WTC11 (cell line): ENCODE data around the gene KLHL26. TPM values are rescaled to one million over a fixed set of nuclear protein-coding genes. Genes with fewer than 3 reads are reported as not detected.

Experiments
- GABPB1 ChIP-seq: sonication (generic); formaldehyde crosslinking; IDR thresholded peaks from 2 replicates; pipeline ENCODE4 v1.8.1; 2023; ENCODE audit warnings: mild to moderate bottlenecking, missing genetic modification reagents
- GTF2I ChIP-seq: fragments of 250-450 bp; sonication (Bioruptor Pico); conservative IDR thresholded peaks from 2 replicates; pipeline ENCODE4 v1.4.0; 2021; ENCODE audit warnings: mild to moderate bottlenecking
- KAT7 ChIP-seq: sonication (generic); formaldehyde crosslinking; IDR thresholded peaks from 2 replicates; pipeline ENCODE4 v1.8.1; 2023; ENCODE audit warnings: missing genetic modification reagents, mild to moderate bottlenecking, borderline replicate concordance
- NFE2L1 ChIP-seq: sonication (generic); formaldehyde crosslinking; IDR thresholded peaks from 2 replicates; pipeline ENCODE4 v1.8.1; 2023; ENCODE audit warnings: missing genetic modification reagents
- SOX15 ChIP-seq: fragments of 250-450 bp; sonication (Bioruptor Pico); IDR thresholded peaks from 2 replicates; pipeline ENCODE4 v1.9.0; 2021; ENCODE audit warnings: mild to moderate bottlenecking
- ZNF138 ChIP-seq: sonication (generic); formaldehyde crosslinking; conservative IDR thresholded peaks from 2 replicates; pipeline ENCODE4 v1.8.1; 2022; ENCODE audit warnings: mild to moderate bottlenecking, moderate library complexity, missing genetic modification reagents
- ZNF219 ChIP-seq: sonication (generic); formaldehyde crosslinking; IDR thresholded peaks from 2 replicates; pipeline ENCODE4 v1.8.0; 2023; ENCODE audit warnings: missing genetic modification reagents, mild to moderate bottlenecking, borderline replicate concordance
- total RNA-seq: library from RNA; stranded (reverse); gene quantifications from 3 replicates; pipeline ENCODE4 v1.2.3, GENCODE V29; 2021
- TF ChIP-seq, protein P1 (sequence below): sonication (generic); formaldehyde crosslinking; IDR thresholded peaks from 2 replicates; pipeline ENCODE4 v1.8.1; 2023; ENCODE audit warnings: mild to moderate bottlenecking, missing genetic modification reagents, borderline replicate concordance
- TF ChIP-seq, protein P2 (sequence below): fragments of 250-450 bp; sonication (Bioruptor Pico); IDR thresholded peaks from 2 replicates; pipeline ENCODE4 v1.9.0; 2021; ENCODE audit warnings: mild to moderate bottlenecking, borderline replicate concordance
- TF ChIP-seq, protein P3 (sequence below): sonication (generic); formaldehyde crosslinking; IDR thresholded peaks from 2 replicates; pipeline ENCODE4 v1.8.0; 2022; ENCODE audit warnings: mild to moderate bottlenecking, missing genetic modification reagents
- TF ChIP-seq, protein P4 (sequence below): sonication (generic); formaldehyde crosslinking; IDR thresholded peaks from 2 replicates; pipeline ENCODE4 v1.8.0; 2023; ENCODE audit warnings: mild to moderate bottlenecking, missing genetic modification reagents
- TF ChIP-seq, protein P5 (sequence below): sonication (generic); formaldehyde crosslinking; IDR thresholded peaks from 2 replicates; pipeline ENCODE4 v1.8.1; 2023; ENCODE audit warnings: mild to moderate bottlenecking, missing genetic modification reagents, moderate library complexity
- TF ChIP-seq, protein P6 (sequence below): sonication (generic); formaldehyde crosslinking; IDR thresholded peaks from 2 replicates; pipeline ENCODE4 v1.8.1; 2023; ENCODE audit warnings: mild to moderate bottlenecking, missing genetic modification reagents, moderate library complexity

Gene KLHL26
- total RNA-seq, 1 experiment from 2014 or later: 13.1 TPM

DNA sequence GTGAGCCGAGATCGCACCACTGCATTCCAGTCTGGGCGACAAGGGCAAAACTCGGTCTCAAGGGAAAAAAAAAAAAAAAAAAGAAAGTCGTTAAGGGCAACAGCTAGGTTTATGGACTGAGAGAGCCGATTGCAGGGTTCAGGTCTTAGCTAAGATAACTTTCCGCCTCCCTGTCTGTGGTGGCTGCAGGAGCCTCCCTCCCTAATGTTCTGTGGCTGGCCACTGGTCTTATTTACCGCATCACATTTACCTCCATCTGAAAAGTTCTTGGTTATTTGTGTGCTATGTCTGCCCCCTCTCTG lies 45.9 kb downstream of the KLHL26 start (continued):
- TF ChIP-seq, protein P1, sequence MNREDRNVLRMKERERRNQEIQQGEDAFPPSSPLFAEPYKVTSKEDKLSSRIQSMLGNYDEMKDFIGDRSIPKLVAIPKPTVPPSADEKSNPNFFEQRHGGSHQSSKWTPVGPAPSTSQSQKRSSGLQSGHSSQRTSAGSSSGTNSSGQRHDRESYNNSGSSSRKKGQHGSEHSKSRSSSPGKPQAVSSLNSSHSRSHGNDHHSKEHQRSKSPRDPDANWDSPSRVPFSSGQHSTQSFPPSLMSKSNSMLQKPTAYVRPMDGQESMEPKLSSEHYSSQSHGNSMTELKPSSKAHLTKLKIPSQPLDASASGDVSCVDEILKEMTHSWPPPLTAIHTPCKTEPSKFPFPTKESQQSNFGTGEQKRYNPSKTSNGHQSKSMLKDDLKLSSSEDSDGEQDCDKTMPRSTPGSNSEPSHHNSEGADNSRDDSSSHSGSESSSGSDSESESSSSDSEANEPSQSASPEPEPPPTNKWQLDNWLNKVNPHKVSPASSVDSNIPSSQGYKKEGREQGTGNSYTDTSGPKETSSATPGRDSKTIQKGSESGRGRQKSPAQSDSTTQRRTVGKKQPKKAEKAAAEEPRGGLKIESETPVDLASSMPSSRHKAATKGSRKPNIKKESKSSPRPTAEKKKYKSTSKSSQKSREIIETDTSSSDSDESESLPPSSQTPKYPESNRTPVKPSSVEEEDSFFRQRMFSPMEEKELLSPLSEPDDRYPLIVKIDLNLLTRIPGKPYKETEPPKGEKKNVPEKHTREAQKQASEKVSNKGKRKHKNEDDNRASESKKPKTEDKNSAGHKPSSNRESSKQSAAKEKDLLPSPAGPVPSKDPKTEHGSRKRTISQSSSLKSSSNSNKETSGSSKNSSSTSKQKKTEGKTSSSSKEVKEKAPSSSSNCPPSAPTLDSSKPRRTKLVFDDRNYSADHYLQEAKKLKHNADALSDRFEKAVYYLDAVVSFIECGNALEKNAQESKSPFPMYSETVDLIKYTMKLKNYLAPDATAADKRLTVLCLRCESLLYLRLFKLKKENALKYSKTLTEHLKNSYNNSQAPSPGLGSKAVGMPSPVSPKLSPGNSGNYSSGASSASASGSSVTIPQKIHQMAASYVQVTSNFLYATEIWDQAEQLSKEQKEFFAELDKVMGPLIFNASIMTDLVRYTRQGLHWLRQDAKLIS (CRISPR knock-in tag): no peak
- TF ChIP-seq SOX15 (no peak), GABPB1 (CRISPR knock-in tag) (no peak), ZNF138 (CRISPR knock-in tag) (no peak), GTF2I (CRISPR knock-in tag) (no peak), KAT7 (CRISPR knock-in tag) (no peak), NFE2L1 (no peak), ZNF219 (no peak)
- TF ChIP-seq, protein P2, sequence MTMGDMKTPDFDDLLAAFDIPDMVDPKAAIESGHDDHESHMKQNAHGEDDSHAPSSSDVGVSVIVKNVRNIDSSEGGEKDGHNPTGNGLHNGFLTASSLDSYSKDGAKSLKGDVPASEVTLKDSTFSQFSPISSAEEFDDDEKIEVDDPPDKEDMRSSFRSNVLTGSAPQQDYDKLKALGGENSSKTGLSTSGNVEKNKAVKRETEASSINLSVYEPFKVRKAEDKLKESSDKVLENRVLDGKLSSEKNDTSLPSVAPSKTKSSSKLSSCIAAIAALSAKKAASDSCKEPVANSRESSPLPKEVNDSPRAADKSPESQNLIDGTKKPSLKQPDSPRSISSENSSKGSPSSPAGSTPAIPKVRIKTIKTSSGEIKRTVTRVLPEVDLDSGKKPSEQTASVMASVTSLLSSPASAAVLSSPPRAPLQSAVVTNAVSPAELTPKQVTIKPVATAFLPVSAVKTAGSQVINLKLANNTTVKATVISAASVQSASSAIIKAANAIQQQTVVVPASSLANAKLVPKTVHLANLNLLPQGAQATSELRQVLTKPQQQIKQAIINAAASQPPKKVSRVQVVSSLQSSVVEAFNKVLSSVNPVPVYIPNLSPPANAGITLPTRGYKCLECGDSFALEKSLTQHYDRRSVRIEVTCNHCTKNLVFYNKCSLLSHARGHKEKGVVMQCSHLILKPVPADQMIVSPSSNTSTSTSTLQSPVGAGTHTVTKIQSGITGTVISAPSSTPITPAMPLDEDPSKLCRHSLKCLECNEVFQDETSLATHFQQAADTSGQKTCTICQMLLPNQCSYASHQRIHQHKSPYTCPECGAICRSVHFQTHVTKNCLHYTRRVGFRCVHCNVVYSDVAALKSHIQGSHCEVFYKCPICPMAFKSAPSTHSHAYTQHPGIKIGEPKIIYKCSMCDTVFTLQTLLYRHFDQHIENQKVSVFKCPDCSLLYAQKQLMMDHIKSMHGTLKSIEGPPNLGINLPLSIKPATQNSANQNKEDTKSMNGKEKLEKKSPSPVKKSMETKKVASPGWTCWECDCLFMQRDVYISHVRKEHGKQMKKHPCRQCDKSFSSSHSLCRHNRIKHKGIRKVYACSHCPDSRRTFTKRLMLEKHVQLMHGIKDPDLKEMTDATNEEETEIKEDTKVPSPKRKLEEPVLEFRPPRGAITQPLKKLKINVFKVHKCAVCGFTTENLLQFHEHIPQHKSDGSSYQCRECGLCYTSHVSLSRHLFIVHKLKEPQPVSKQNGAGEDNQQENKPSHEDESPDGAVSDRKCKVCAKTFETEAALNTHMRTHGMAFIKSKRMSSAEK (CRISPR knock-in tag): no peak
- TF ChIP-seq, protein P3, sequence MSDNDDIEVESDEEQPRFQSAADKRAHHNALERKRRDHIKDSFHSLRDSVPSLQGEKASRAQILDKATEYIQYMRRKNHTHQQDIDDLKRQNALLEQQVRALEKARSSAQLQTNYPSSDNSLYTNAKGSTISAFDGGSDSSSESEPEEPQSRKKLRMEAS: no peak
- TF ChIP-seq, protein P4, sequence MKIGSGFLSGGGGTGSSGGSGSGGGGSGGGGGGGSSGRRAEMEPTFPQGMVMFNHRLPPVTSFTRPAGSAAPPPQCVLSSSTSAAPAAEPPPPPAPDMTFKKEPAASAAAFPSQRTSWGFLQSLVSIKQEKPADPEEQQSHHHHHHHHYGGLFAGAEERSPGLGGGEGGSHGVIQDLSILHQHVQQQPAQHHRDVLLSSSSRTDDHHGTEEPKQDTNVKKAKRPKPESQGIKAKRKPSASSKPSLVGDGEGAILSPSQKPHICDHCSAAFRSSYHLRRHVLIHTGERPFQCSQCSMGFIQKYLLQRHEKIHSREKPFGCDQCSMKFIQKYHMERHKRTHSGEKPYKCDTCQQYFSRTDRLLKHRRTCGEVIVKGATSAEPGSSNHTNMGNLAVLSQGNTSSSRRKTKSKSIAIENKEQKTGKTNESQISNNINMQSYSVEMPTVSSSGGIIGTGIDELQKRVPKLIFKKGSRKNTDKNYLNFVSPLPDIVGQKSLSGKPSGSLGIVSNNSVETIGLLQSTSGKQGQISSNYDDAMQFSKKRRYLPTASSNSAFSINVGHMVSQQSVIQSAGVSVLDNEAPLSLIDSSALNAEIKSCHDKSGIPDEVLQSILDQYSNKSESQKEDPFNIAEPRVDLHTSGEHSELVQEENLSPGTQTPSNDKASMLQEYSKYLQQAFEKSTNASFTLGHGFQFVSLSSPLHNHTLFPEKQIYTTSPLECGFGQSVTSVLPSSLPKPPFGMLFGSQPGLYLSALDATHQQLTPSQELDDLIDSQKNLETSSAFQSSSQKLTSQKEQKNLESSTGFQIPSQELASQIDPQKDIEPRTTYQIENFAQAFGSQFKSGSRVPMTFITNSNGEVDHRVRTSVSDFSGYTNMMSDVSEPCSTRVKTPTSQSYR (CRISPR knock-in tag): no peak
- TF ChIP-seq, protein P5, sequence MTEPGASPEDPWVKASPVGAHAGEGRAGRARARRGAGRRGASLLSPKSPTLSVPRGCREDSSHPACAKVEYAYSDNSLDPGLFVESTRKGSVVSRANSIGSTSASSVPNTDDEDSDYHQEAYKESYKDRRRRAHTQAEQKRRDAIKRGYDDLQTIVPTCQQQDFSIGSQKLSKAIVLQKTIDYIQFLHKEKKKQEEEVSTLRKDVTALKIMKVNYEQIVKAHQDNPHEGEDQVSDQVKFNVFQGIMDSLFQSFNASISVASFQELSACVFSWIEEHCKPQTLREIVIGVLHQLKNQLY: no peak
- TF ChIP-seq, protein P6, sequence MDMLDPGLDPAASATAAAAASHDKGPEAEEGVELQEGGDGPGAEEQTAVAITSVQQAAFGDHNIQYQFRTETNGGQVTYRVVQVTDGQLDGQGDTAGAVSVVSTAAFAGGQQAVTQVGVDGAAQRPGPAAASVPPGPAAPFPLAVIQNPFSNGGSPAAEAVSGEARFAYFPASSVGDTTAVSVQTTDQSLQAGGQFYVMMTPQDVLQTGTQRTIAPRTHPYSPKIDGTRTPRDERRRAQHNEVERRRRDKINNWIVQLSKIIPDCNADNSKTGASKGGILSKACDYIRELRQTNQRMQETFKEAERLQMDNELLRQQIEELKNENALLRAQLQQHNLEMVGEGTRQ (CRISPR knock-in tag): no peak
